ENCODE results near the gene HSD11B1L. TPM values are rescaled to one million over a fixed set of nuclear protein-coding genes. Genes with fewer than 3 reads are reported as not detected.
"Not testable (repeated sequence)": the region's sequence is repeated elsewhere in the genome, so short reads cannot be mapped to it uniquely, and the experiment has no call there.

The HSD11B1L gene
- total and polyA plus RNA-seq, 5 experiments from 2014 or later: 2.8 to 6.0 (median 5.5) TPM

DNA sequence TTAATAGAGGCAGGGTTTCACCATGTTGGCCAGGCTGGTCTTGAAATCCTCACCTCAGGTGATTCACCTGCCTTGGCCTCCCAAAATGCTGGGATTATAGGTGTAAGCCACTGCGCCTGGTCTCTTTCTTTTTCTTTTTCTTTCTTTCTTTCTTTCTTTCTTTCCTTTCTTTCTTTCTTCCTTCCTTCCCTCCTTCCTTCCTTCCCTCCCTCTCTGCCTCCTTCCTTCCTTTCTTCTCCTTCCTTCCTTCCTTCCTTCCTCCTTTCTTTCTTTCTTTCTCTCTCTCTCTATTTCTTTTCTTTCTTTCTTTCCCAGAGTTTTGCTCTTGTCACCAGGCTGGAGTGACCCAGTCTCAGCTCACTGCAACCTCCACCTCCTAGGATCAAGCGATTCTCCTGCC, 52.3 kb downstream of the HSD11B1L start:
- POLR2A ChIA-PET, H3K36me3 Mint-ChIP-seq, H3K27me3 Mint-ChIP-seq, H3K4me3 Mint-ChIP-seq, H3K27ac Mint-ChIP-seq, H3K4me1 Mint-ChIP-seq, H3K9me3 Mint-ChIP-seq, DNase-seq, ATAC-seq: not testable (repeated sequence)

Other genes with a start within 250 kb of the HSD11B1L start
- gene ZNRF4, start 225.6 kb upstream of the HSD11B1L start, total RNA-seq: not detected
- gene ZNRF4, start 225.6 kb upstream of the HSD11B1L start, polyA plus RNA-seq: not detected
- 1 to 10 TPM; 2.2 to 2.3 TPM for gene TINCR, start 113.1 kb upstream of the HSD11B1L start, total RNA-seq
- under 1 TPM in 1 of 3 donors, not detected in 2; 0.09 TPM for gene TINCR, start 113.1 kb upstream of the HSD11B1L start, polyA plus RNA-seq
- 100 to 1,000 TPM; 218 to 221 TPM for gene SAFB2, start 58.3 kb upstream of the HSD11B1L start, total RNA-seq
- gene SAFB2, start 58.3 kb upstream of the HSD11B1L start, polyA plus RNA-seq: 10 to 100 TPM; 25.8 to 47.4 (median 28.7) TPM
- 100 to 1,000 TPM; 188 to 191 TPM for gene SAFB, start 57.9 kb upstream of the HSD11B1L start, total RNA-seq
- gene SAFB, start 57.9 kb upstream of the HSD11B1L start, polyA plus RNA-seq: 100 to 1,000 TPM in 1 of 3 donors, 10 to 100 TPM in 2; 28.6 to 135 (median 59.3) TPM
- gene MICOS13, start 511 bp upstream of the HSD11B1L start, total RNA-seq: 10 to 100 TPM; 40.1 to 40.6 TPM
- 100 to 1,000 TPM in 2 of 3 donors, 10 to 100 TPM in 1; 95.5 to 110 (median 102) TPM for gene MICOS13, start 511 bp upstream of the HSD11B1L start, polyA plus RNA-seq
- 1,000 to 10,000 TPM; 1,442 to 1,445 TPM for gene RPL36, start 9.3 kb downstream of the HSD11B1L start, total RNA-seq
- 1,000 to 10,000 TPM; 2,357 to 2,883 (median 2,631) TPM for gene RPL36, start 9.3 kb downstream of the HSD11B1L start, polyA plus RNA-seq
- gene LONP1, start 39.1 kb downstream of the HSD11B1L start, total RNA-seq: 10 to 100 TPM; 74.3 to 75.3 TPM
- gene LONP1, start 39.1 kb downstream of the HSD11B1L start, polyA plus RNA-seq: 10 to 100 TPM; 19.9 to 45.5 (median 21.6) TPM
- not detected for gene CATSPERD, start 39.6 kb downstream of the HSD11B1L start, total RNA-seq
- not detected for gene CATSPERD, start 39.6 kb downstream of the HSD11B1L start, polyA plus RNA-seq
- gene PRR22, start 103.7 kb downstream of the HSD11B1L start, total RNA-seq: 1 to 10 TPM; 8.9 to 10.0 TPM
- gene PRR22, start 103.7 kb downstream of the HSD11B1L start, polyA plus RNA-seq: not detected
- 100 to 1,000 TPM; 113 to 116 TPM for gene DUS3L, start 110.1 kb downstream of the HSD11B1L start, total RNA-seq
- 10 to 100 TPM; 26.3 to 43.2 (median 41.1) TPM for gene DUS3L, start 110.1 kb downstream of the HSD11B1L start, polyA plus RNA-seq
- under 1 TPM; 0.82 to 0.88 TPM for gene NRTN, start 124.0 kb downstream of the HSD11B1L start, total RNA-seq
- gene NRTN, start 124.0 kb downstream of the HSD11B1L start, polyA plus RNA-seq: under 1 TPM; 0.19 to 0.88 (median 0.81) TPM
- gene FUT6, start 158.7 kb downstream of the HSD11B1L start, total RNA-seq: not detected
- gene FUT6, start 158.7 kb downstream of the HSD11B1L start, polyA plus RNA-seq: not detected
- gene FUT3, start 170.4 kb downstream of the HSD11B1L start, total RNA-seq: under 1 TPM in 1 of 2 experiments, not detected in 1; 0.16 TPM
- not detected for gene FUT3, start 170.4 kb downstream of the HSD11B1L start, polyA plus RNA-seq
- gene FUT5, start 189.5 kb downstream of the HSD11B1L start, total RNA-seq: under 1 TPM; 0.34 to 0.38 TPM
- gene FUT5, start 189.5 kb downstream of the HSD11B1L start, polyA plus RNA-seq: under 1 TPM in 1 of 3 donors, not detected in 2; 0.10 TPM
- gene NDUFA11, start 222.8 kb downstream of the HSD11B1L start, total RNA-seq: 100 to 1,000 TPM; 116 to 131 TPM
- 100 to 1,000 TPM; 374 to 404 (median 395) TPM for gene NDUFA11, start 222.8 kb downstream of the HSD11B1L start, polyA plus RNA-seq
- gene VMAC, start 223.8 kb downstream of the HSD11B1L start, total RNA-seq: 10 to 100 TPM; 32.7 to 34.5 TPM
- 1 to 10 TPM; 6.2 to 8.4 (median 7.0) TPM for gene VMAC, start 223.8 kb downstream of the HSD11B1L start, polyA plus RNA-seq
- 10 to 100 TPM; 55.9 to 58.3 TPM for gene CAPS, start 233.2 kb downstream of the HSD11B1L start, total RNA-seq
- 1 to 10 TPM; 1.3 to 2.8 (median 2.0) TPM for gene CAPS, start 233.2 kb downstream of the HSD11B1L start, polyA plus RNA-seq